Osteocyte (in vitro differentiated cells): ENCODE measurements around the gene HUNK. TPM values are rescaled to one million over a fixed set of nuclear protein-coding genes. Genes with fewer than 3 reads are reported as not detected.

ENCODE experiments used
- DNase-seq: peaks from one replicate; pipeline ENCODE4 v3.0.0; 2021; ENCODE audit warnings: mixed read lengths; ENCODE audit not compliant: unreplicated experiment; ENCODE audit errors: extremely low spot score
- H3K27ac Mint-ChIP-seq: one replicate; pipeline ENCODE4 v1.8.0; 2021; ENCODE audit warnings: mild to moderate bottlenecking, mixed read lengths; ENCODE audit not compliant: unreplicated experiment
- H3K27me3 Mint-ChIP-seq: one replicate; pipeline ENCODE4 v1.8.0; 2021; ENCODE audit warnings: mixed read lengths; ENCODE audit not compliant: unreplicated experiment
- H3K36me3 Mint-ChIP-seq: one replicate; pipeline ENCODE4 v1.8.0; 2021; ENCODE audit warnings: mixed read lengths; ENCODE audit not compliant: unreplicated experiment
- H3K4me1 Mint-ChIP-seq: one replicate; pipeline ENCODE4 v1.8.0; 2021; ENCODE audit warnings: mixed read lengths; ENCODE audit not compliant: unreplicated experiment
- H3K4me3 Mint-ChIP-seq: one replicate; pipeline ENCODE4 v1.8.0; 2021; ENCODE audit warnings: mild to moderate bottlenecking, moderate library complexity, mixed read lengths; ENCODE audit not compliant: unreplicated experiment
- H3K9me3 Mint-ChIP-seq: one replicate; pipeline ENCODE4 v1.8.0; 2021; ENCODE audit warnings: mixed read lengths; ENCODE audit not compliant: unreplicated experiment
- CTCF ChIP-seq: fragments of 200-600 bp; sonication (generic); IDR thresholded peaks from 2 replicates; pipeline ENCODE4 v1.5.0; 2021; ENCODE audit warnings: antibody characterized with exemption, mild to moderate bottlenecking, moderate library complexity
- total RNA-seq: library from RNA; stranded (reverse); gene quantifications from 2 replicates; pipeline ENCODE4 v1.2.1, GENCODE V29; 2021

Gene HUNK
- total RNA-seq, 1 donor from 2014 or later = 0.83 TPM

- no peak overlapping the region for H3K27ac Mint-ChIP-seq
- peaks cover 2% of the 10 kb centered on the region for H3K4me1 Mint-ChIP-seq
Observed at GRCh38 chr21:31991356-31992331, 118.8 kb downstream of the HUNK start.

GRCh38 chr21:31992391-31992790 is 119.6 kb downstream of the HUNK start:
- H3K27ac Mint-ChIP-seq = no peak overlapping the region
- TF ChIP-seq CTCF = no peak
- H3K27me3 Mint-ChIP-seq = no peaks in the 10 kb centered on the region

More at GRCh38 chr21:31991356-31992331, 118.8 kb downstream of the HUNK start:
- TF ChIP-seq CTCF = no peak
- H3K4me3 Mint-ChIP-seq = no peak overlapping the region
- no peaks in the 10 kb centered on the region for H3K27me3 Mint-ChIP-seq
- no peak for DNase-seq
- H3K9me3 Mint-ChIP-seq = no peaks in the 10 kb centered on the region
- H3K36me3 Mint-ChIP-seq = no peaks in the 10 kb centered on the region

GRCh38 chr21:31993826-31994825 is 121.3 kb downstream of the HUNK start:
- Mint-ChIP-seq H3K36me3 (no peaks in the 10 kb centered on the region), H3K4me1 (peaks cover 2% of the 10 kb centered on the region), H3K27me3 (no peaks in the 10 kb centered on the region), H3K27ac (no peak overlapping the region), H3K4me3 (no peak overlapping the region), H3K9me3 (no peaks in the 10 kb centered on the region)
- TF ChIP-seq CTCF = no peak
- DNase-seq = no peak

More at GRCh38 chr21:31992391-31992790, 119.6 kb downstream of the HUNK start:
- no peak for DNase-seq
- H3K36me3 Mint-ChIP-seq = no peaks in the 10 kb centered on the region
- no peaks in the 10 kb centered on the region for H3K9me3 Mint-ChIP-seq
- H3K4me1 Mint-ChIP-seq = peaks cover 2% of the 10 kb centered on the region
- H3K4me3 Mint-ChIP-seq = no peak overlapping the region

- Mint-ChIP-seq H3K4me3 (no peak overlapping the region), H3K4me1 (peaks cover 2% of the 10 kb centered on the region)
Observed at GRCh38 chr21:31997191-31997590, 124.4 kb downstream of the HUNK start.

More at GRCh38 chr21:31997191-31997590, 124.4 kb downstream of the HUNK start:
- no peak overlapping the region for H3K27ac Mint-ChIP-seq
- H3K36me3 Mint-ChIP-seq = peaks cover 3% of the 10 kb centered on the region
- H3K27me3 Mint-ChIP-seq = no peaks in the 10 kb centered on the region
- DNase-seq = no peak
- TF ChIP-seq CTCF = no peak
- H3K9me3 Mint-ChIP-seq = no peaks in the 10 kb centered on the region
